Measurements from ENCODE around the gene COMT. TPM values are rescaled to one million over a fixed set of nuclear protein-coding genes. Genes with fewer than 3 reads are reported as not detected.
A peak's percentile ranks its signal among the peaks of the same experiment; 100 is the strongest.

The COMT gene
- total RNA-seq, 1 donor = 288 TPM

DNA sequence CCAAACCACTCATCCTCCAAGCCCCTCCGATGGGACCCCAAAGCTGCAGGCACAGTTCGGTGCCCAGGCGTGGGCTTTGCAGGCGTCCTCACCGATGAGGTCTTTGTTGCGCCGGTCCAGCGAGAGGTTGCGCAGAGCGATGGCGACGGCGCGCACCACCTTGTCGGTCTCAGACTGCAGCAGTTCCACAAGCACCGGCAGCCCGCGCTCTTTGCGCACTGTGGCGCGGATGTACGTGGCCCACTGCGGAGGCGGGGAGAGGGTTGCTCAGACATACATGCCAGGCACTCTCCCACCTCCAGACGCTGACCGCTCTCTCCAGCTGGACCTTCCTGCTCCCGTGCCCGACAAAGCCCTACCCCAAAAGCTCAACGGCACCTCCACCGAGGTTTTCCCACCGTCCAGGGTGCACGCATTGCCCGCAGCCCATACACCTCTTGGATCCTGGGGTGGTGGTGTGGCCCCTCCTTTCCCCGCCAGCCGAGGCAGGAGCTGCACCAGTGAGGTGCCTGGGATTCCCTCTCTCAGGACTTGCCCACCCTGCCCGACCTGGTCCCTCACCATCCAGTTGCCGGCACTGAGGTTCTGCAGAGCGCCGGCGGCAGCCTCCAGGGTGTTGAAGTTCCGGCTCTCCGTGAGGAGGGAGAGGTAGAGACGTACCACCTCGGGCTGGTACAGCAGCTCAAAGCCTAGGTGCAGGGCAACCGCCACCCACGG lies 32.1 kb downstream of the COMT start:
- no peaks in the 10 kb centered on the region for H3K79me2 ChIP-seq (ENCODE audit: insufficient read depth, low read length)
- H3K27me3 ChIP-seq (ENCODE audit: insufficient read depth, low read length) = no peaks in the 10 kb centered on the region
- no peak overlapping the region for H3K27ac ChIP-seq (ENCODE audit: low read depth, low read length)
- no peak overlapping the region for H2AFZ ChIP-seq (ENCODE audit: low read length)
- no peaks in the 10 kb centered on the region for H3K4me1 ChIP-seq (ENCODE audit: insufficient read depth, low read length)
- no peaks in the 10 kb centered on the region for H3K36me3 ChIP-seq (ENCODE audit: insufficient read depth, low read length)
- H3K4me3 ChIP-seq (ENCODE audit: insufficient read depth, low read length) = no peak overlapping the region
- no peak for DNase-seq (ENCODE audit: insufficient read length, low spot score, missing footprints)
- no peak overlapping the region for H3K4me2 ChIP-seq (ENCODE audit: insufficient read depth, low read length)
- peaks cover 13% of the 10 kb centered on the region for H4K20me1 ChIP-seq (ENCODE audit: insufficient read depth, low read length)
- H3K9me3 ChIP-seq (ENCODE audit: low read depth, low read length) = no peaks in the 10 kb centered on the region
- TF ChIP-seq, protein P1, sequence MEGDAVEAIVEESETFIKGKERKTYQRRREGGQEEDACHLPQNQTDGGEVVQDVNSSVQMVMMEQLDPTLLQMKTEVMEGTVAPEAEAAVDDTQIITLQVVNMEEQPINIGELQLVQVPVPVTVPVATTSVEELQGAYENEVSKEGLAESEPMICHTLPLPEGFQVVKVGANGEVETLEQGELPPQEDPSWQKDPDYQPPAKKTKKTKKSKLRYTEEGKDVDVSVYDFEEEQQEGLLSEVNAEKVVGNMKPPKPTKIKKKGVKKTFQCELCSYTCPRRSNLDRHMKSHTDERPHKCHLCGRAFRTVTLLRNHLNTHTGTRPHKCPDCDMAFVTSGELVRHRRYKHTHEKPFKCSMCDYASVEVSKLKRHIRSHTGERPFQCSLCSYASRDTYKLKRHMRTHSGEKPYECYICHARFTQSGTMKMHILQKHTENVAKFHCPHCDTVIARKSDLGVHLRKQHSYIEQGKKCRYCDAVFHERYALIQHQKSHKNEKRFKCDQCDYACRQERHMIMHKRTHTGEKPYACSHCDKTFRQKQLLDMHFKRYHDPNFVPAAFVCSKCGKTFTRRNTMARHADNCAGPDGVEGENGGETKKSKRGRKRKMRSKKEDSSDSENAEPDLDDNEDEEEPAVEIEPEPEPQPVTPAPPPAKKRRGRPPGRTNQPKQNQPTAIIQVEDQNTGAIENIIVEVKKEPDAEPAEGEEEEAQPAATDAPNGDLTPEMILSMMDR (IDR thresholded peaks at IDR 0.05; ENCODE audit: extremely low read depth, low read depth, low read length) = no peak

DNA sequence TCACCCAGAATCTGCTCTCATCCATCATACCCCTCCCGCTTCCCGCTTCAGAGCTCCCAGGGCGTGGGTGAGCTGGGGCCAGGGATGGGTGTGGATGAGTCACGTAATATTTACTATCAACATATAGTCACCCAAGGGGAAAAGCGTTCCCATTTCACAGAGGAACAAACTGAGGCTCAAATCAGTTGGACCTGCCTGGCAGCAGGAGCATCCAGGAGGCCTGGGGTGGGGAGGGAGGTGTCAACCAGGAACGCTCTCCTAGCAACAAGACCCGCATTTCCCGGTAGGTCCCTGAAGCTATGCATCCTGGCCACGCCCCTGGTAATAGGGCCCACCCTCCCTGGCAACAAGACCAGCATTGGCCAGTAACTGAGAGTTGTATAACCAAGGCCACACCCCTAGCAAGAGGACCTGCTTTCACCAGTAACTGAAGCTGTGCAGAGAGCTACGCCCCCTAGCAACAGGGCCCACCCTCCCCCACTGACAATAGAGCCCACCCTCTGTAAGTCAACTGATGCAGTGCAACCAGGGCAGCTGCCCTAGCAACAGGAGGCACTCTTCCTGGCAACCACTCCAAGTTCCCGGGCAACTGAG lies 32.8 kb downstream of the COMT start:
- H2AFZ ChIP-seq (ENCODE audit: low read length) = no peak overlapping the region
- DNase-seq (ENCODE audit: insufficient read length, low spot score, missing footprints) = peak; percentile 97
- H3K4me3 ChIP-seq (ENCODE audit: insufficient read depth, low read length) = no peak overlapping the region
- no peak overlapping the region for H3K27ac ChIP-seq (ENCODE audit: low read depth, low read length)
- peaks cover 13% of the 10 kb centered on the region for H4K20me1 ChIP-seq (ENCODE audit: insufficient read depth, low read length)
- TF ChIP-seq, protein P1 (IDR thresholded peaks at IDR 0.05; ENCODE audit: extremely low read depth, low read depth, low read length) = no peak
- no peaks in the 10 kb centered on the region for H3K4me1 ChIP-seq (ENCODE audit: insufficient read depth, low read length)
- no peaks in the 10 kb centered on the region for H3K36me3 ChIP-seq (ENCODE audit: insufficient read depth, low read length)
- H3K9me3 ChIP-seq (ENCODE audit: low read depth, low read length) = no peaks in the 10 kb centered on the region
- no peak overlapping the region for H3K4me2 ChIP-seq (ENCODE audit: insufficient read depth, low read length)
- H3K79me2 ChIP-seq (ENCODE audit: insufficient read depth, low read length) = no peaks in the 10 kb centered on the region
- no peaks in the 10 kb centered on the region for H3K27me3 ChIP-seq (ENCODE audit: insufficient read depth, low read length)

DNA sequence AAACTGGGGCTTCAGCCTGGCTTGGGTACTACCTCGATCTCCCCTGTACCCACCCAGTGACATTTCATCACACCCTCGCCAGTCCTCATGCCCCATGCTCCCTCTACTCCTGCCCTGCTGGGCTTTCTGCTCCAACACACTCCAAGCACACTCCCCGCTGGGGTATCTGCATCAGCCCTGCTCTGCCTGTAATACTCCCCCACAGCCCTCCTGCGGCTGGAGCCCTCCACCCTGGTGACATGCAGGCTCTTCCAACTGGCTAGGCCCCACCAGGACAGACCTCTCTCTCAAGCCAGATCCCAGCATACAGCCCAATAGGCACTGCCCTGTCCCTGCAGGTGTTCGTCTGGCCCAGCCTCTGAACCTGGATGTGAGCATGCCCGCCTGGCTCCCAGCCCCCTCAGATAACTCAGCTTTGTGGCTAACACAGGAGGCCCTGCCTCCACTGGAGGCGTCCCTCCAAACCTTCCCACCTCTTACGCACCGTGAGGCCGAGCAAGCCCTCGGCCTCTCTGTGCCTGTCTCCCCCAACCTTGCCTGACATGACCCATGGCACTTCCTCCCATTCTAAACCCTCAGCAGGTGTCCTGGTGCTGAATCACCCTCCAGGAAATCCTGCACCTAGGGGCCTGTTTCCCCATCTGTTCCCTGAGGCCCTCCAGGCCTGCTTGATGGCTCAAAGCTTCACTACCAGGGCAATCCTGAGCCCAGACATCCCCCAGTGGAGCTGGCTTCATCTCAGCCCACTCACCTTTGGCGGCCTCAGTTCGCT lies 33.5 kb downstream of the COMT start:
- Histone ChIP-seq H4K20me1 (ENCODE audit: insufficient read depth, low read length) (peaks cover 13% of the 10 kb centered on the region), H3K79me2 (ENCODE audit: insufficient read depth, low read length) (no peaks in the 10 kb centered on the region), H3K4me1 (ENCODE audit: insufficient read depth, low read length) (no peaks in the 10 kb centered on the region), H3K27ac (ENCODE audit: low read depth, low read length) (no peak overlapping the region), H3K27me3 (ENCODE audit: insufficient read depth, low read length) (no peaks in the 10 kb centered on the region), H2AFZ (ENCODE audit: low read length) (no peak overlapping the region), H3K4me3 (ENCODE audit: insufficient read depth, low read length) (no peak overlapping the region), H3K36me3 (ENCODE audit: insufficient read depth, low read length) (no peaks in the 10 kb centered on the region), H3K9me3 (ENCODE audit: low read depth, low read length) (no peaks in the 10 kb centered on the region), H3K4me2 (ENCODE audit: insufficient read depth, low read length) (no peak overlapping the region)
- DNase-seq (ENCODE audit: insufficient read length, low spot score, missing footprints) = no peak
- TF ChIP-seq, protein P1 (IDR thresholded peaks at IDR 0.05; ENCODE audit: extremely low read depth, low read depth, low read length) = no peak

DNA sequence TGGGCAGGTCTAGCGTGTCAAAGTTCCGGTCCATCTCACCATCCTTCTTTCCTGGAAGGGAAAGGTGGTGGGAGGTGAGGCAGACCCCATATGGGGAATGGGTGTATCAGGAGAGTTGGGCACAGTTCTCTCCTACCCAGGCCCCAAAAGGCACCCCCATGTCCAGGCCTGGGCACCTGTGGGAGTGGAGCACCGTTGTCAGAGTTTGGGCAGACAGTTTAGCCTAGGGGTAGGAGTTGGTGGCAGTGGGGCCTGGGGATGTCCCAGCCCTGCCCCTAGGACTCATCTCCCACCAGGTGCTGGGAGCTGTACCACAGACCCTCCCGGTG lies 34.1 kb downstream of the COMT start:
- Histone ChIP-seq H2AFZ (ENCODE audit: low read length) (no peak overlapping the region), H3K27me3 (ENCODE audit: insufficient read depth, low read length) (no peaks in the 10 kb centered on the region), H3K79me2 (ENCODE audit: insufficient read depth, low read length) (no peaks in the 10 kb centered on the region), H3K36me3 (ENCODE audit: insufficient read depth, low read length) (no peaks in the 10 kb centered on the region), H3K4me2 (ENCODE audit: insufficient read depth, low read length) (no peak overlapping the region), H4K20me1 (ENCODE audit: insufficient read depth, low read length) (peaks cover 14% of the 10 kb centered on the region), H3K4me3 (ENCODE audit: insufficient read depth, low read length) (no peak overlapping the region), H3K9me3 (ENCODE audit: low read depth, low read length) (no peaks in the 10 kb centered on the region), H3K27ac (ENCODE audit: low read depth, low read length) (no peak overlapping the region), H3K4me1 (ENCODE audit: insufficient read depth, low read length) (no peaks in the 10 kb centered on the region)
- DNase-seq (ENCODE audit: insufficient read length, low spot score, missing footprints) = no peak
- TF ChIP-seq, protein P1 (IDR thresholded peaks at IDR 0.05; ENCODE audit: extremely low read depth, low read depth, low read length) = no peak

Measured in osteoblast (primary cell).